H9 (cell line): ENCODE results near the gene AACS. TPM values are rescaled to one million over a fixed set of nuclear protein-coding genes. Genes with fewer than 3 reads are reported as not detected.

Source experiments
- DNase-seq: peaks from one replicate; pipeline ENCODE4 v3.0.0-alpha.2; 2017
- H2AFZ ChIP-seq: one replicate; pipeline ENCODE4 v1.6.1; 2013; ENCODE audit warnings: mild to moderate bottlenecking, low read length, control low read depth, moderate library complexity
- H2AK5ac ChIP-seq: 2 replicates; pipeline ENCODE4 v1.6.1; 2013; ENCODE audit warnings: low read length, control low read depth, mixed read lengths; ENCODE audit not compliant: insufficient read length
- H2BK120ac ChIP-seq: one replicate; pipeline ENCODE4 v1.6.1; 2013; ENCODE audit warnings: low read depth, mild to moderate bottlenecking, low read length, control low read depth, inconsistent platforms; ENCODE audit not compliant: poor library complexity, severe bottlenecking
- H2BK12ac ChIP-seq: 2 replicates; pipeline ENCODE4 v1.6.1; 2013; ENCODE audit warnings: low read length, control low read depth, mixed read lengths, low read depth; ENCODE audit not compliant: insufficient read length
- H2BK15ac ChIP-seq: 2 replicates; pipeline ENCODE4 v1.6.1; 2013; ENCODE audit warnings: low read depth, low read length, control low read depth
- H2BK20ac ChIP-seq: one replicate; pipeline ENCODE4 v1.6.1; 2013; ENCODE audit warnings: low read depth, mild to moderate bottlenecking, low read length, control low read depth, inconsistent platforms; ENCODE audit not compliant: poor library complexity, severe bottlenecking
- H2BK5ac ChIP-seq: 2 replicates; pipeline ENCODE4 v1.6.1; 2013; ENCODE audit warnings: low read length, control low read depth, mixed read lengths; ENCODE audit not compliant: insufficient read length
- H3K14ac ChIP-seq: 2 replicates; pipeline ENCODE4 v1.6.1; 2013; ENCODE audit warnings: low read length, control low read depth; ENCODE audit not compliant: insufficient read depth
- H3K18ac ChIP-seq: 2 replicates; pipeline ENCODE4 v1.6.1; 2013; ENCODE audit warnings: low read depth, mild to moderate bottlenecking, mixed read lengths, low read length, control low read depth; ENCODE audit not compliant: insufficient read length
- H3K23ac ChIP-seq: 2 replicates; pipeline ENCODE4 v1.6.1; 2013; ENCODE audit warnings: low read length, control low read depth, mixed read lengths, low read depth; ENCODE audit not compliant: insufficient read length
- H3K23me2 ChIP-seq: 2 replicates; pipeline ENCODE4 v1.6.1; 2013; ENCODE audit warnings: low read depth, mild to moderate bottlenecking, mixed read lengths, low read length, control low read depth; ENCODE audit not compliant: insufficient read length, poor library complexity, severe bottlenecking
- H3K27ac ChIP-seq: 2 replicates; pipeline ENCODE4 v1.5.1; 2013; ENCODE audit warnings: low read length, control low read depth, mixed read lengths, low read depth; ENCODE audit not compliant: insufficient read length
- H3K27me3 ChIP-seq: 2 replicates; pipeline ENCODE4 v1.6.1; 2013; ENCODE audit warnings: low read length, control low read depth, inconsistent platforms; ENCODE audit not compliant: insufficient read depth
- H3K4ac ChIP-seq: 2 replicates; pipeline ENCODE4 v1.6.1; 2013; ENCODE audit warnings: low read depth, mild to moderate bottlenecking, control low read depth, inconsistent platforms, low read length, moderate library complexity
- H3K4me1 ChIP-seq: 2 replicates; pipeline ENCODE4 v1.6.1; 2013; ENCODE audit warnings: low read length, control low read depth, inconsistent platforms; ENCODE audit not compliant: insufficient read depth
- H3K4me2 ChIP-seq: 2 replicates; pipeline ENCODE4 v1.6.1; 2013; ENCODE audit warnings: low read length, control low read depth, mixed read lengths; ENCODE audit not compliant: insufficient read length, insufficient read depth
- H3K56ac ChIP-seq: 2 replicates; pipeline ENCODE4 v1.6.1; 2013; ENCODE audit warnings: low read depth, mild to moderate bottlenecking, mixed read lengths, low read length, control low read depth; ENCODE audit not compliant: insufficient read length
- H3K79me1 ChIP-seq: 2 replicates; pipeline ENCODE4 v1.6.1; 2013; ENCODE audit warnings: low read depth, mild to moderate bottlenecking, moderate library complexity, low read length, control low read depth, inconsistent platforms; ENCODE audit not compliant: insufficient read depth, poor library complexity, severe bottlenecking
- H3K79me2 ChIP-seq: 2 replicates; pipeline ENCODE4 v1.6.1; 2013; ENCODE audit warnings: low read length, control low read depth, inconsistent platforms; ENCODE audit not compliant: insufficient read depth
- H3K9ac ChIP-seq: 2 replicates; pipeline ENCODE4 v1.6.1; 2013; ENCODE audit warnings: low read length, control low read depth, mixed read lengths; ENCODE audit not compliant: insufficient read length; ENCODE audit errors: extremely low read depth
- H3K9me3 ChIP-seq: one replicate; pipeline ENCODE4 v1.6.1; 2013; ENCODE audit warnings: low read depth, low read length, inconsistent platforms; ENCODE audit not compliant: control insufficient read depth
- H3T11ph ChIP-seq: one replicate; pipeline ENCODE4 v1.6.1; 2013; ENCODE audit warnings: mild to moderate bottlenecking, low read length, control low read depth, inconsistent platforms
- H4K20me1 ChIP-seq: one replicate; pipeline ENCODE4 v1.6.1; 2013; ENCODE audit not compliant: control insufficient read depth, insufficient read length, insufficient read depth
- H4K5ac ChIP-seq: 2 replicates; pipeline ENCODE4 v1.6.1; 2013; ENCODE audit warnings: low read depth, mild to moderate bottlenecking, mixed read lengths, low read length, control low read depth; ENCODE audit not compliant: insufficient read length
- H4K8ac ChIP-seq: replicated peaks from 2 replicates; pipeline ENCODE4 v1.6.1; 2013; ENCODE audit warnings: low read length, control low read depth, mixed read lengths, low read depth; ENCODE audit not compliant: insufficient read length
- H4K91ac ChIP-seq: 2 replicates; pipeline ENCODE4 v1.6.1; 2013; ENCODE audit warnings: low read depth, mild to moderate bottlenecking, moderate library complexity, mixed read lengths, low read length, control low read depth; ENCODE audit not compliant: insufficient read length
- H3K27ac Mint-ChIP-seq, 3 experiments: 2 replicates in 2 of 3; 3 replicates in 1 of 3; pipeline ENCODE4 v1.8.0; 2020 to 2021; ENCODE audit warnings: mixed read lengths in 3 of 3, mild to moderate bottlenecking in 1 of 3, moderate library complexity in 1 of 3
- H3K27me3 Mint-ChIP-seq: 2 replicates; pipeline ENCODE4 v1.8.0; 2021; ENCODE audit warnings: low read depth, mild to moderate bottlenecking, moderate library complexity, mixed read lengths
- H3K36me3 Mint-ChIP-seq, 3 experiments: 2 replicates in 2 of 3; 3 replicates in 1 of 3; pipeline ENCODE4 v1.8.0; 2020 to 2021; ENCODE audit warnings: low read depth in 3 of 3, mixed read lengths in 3 of 3; ENCODE audit not compliant: insufficient read depth in 1 of 3
- H3K4me1 Mint-ChIP-seq, 2 experiments: 2 replicates each; pipeline ENCODE4 v1.8.0; 2020; ENCODE audit warnings: mixed read lengths in 2 of 2
- H3K4me3 Mint-ChIP-seq, 2 experiments: 2 replicates in 1 of 2; 3 replicates in 1 of 2; pipeline ENCODE4 v1.8.0; 2020 to 2021; ENCODE audit warnings: mild to moderate bottlenecking in 2 of 2, mixed read lengths in 2 of 2, moderate library complexity in 1 of 2
- H3K9me3 Mint-ChIP-seq, 2 experiments: 2 replicates in 1 of 2; 3 replicates in 1 of 2; pipeline ENCODE4 v1.8.0; 2020; ENCODE audit warnings: mild to moderate bottlenecking in 2 of 2, mixed read lengths in 2 of 2, moderate library complexity in 1 of 2
- WGBS: extraction: QIAGEN DNeasy Blood & Tissue Kit; methylation state at CpG from one replicate; pipeline ENCODE4 v1.1.7; 2013; ENCODE audit warnings: missing lambda C conversion rate, low lambda C conversion rate, mixed read lengths; ENCODE audit not compliant: insufficient read length; ENCODE audit errors: extremely low coverage; 5-methylcytosine and 5-hydroxymethylcytosine counted together
- total RNA-seq: library from RNA; stranded (reverse); gene quantifications from 2 replicates; pipeline ENCODE4 v1.2.1, GENCODE V29; 2021
- TF ChIP-seq, protein P1 (sequence below): fragments of 200-600 bp; sonication (generic); conservative IDR thresholded peaks from 3 replicates; pipeline ENCODE4 v1.8.0; 2021; ENCODE audit warnings: antibody characterized with exemption, mild to moderate bottlenecking

The AACS gene
- total RNA-seq, 1 experiment from 2014 or later = 35.0 TPM

DNA sequence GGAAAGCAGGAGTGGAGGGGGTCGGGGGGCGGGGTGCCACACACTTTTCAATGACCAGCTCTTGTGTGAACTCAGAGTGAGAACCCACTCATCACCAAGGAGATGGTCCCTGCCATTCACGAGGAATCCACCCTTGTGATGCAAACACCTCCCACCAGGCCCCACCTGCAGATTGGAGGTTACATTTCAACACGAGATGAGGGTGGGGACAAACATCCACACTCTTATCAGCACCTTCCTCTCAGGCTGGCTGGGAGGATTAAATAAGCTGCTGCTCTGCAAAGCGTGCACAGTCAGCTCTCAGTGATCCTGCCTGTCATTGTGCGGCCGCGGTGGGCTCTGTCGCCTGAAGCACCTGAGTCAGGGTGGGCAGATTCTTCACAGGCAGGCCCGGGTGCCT, 39.7 kb downstream of the AACS start:
- H3K79me1 ChIP-seq = no peaks in the 10 kb centered on the region
- Mint-ChIP-seq H3K36me3 (peaks cover 30 to 44% (median 41%) of the 10 kb centered on the region in 3 experiments), H3K9me3 (no peaks in the 10 kb centered on the region), H3K4me1 (peaks cover 8 to 22% of the 10 kb centered on the region in 2 experiments), H3K27me3 (no peaks in the 10 kb centered on the region), H3K27ac (0 out of 7 replicates have a peak overlapping the region, but pooled peaks of 1 of the 3 experiments have one; percentile 51), H3K4me3 (no peak overlapping the region)
- H2BK20ac ChIP-seq = no peak overlapping the region
- no peak overlapping the region for H3K27ac ChIP-seq
- H3K79me2 ChIP-seq = no peaks in the 10 kb centered on the region
- H2BK15ac ChIP-seq = no peak overlapping the region
- no peaks in the 10 kb centered on the region for H3K9me3 ChIP-seq
- H3K4ac ChIP-seq = no peak overlapping the region
- H2AFZ ChIP-seq = no peak overlapping the region
- no peak overlapping the region for H3K23ac ChIP-seq
- no peaks in the 10 kb centered on the region for H3K23me2 ChIP-seq
- DNase-seq = no peak
- no peak overlapping the region for H3K18ac ChIP-seq
- no peak overlapping the region for H2BK5ac ChIP-seq
- H4K5ac ChIP-seq = no peak overlapping the region
- no peak overlapping the region for H3K14ac ChIP-seq
- H3K4me1 ChIP-seq = no peaks in the 10 kb centered on the region
- no peak overlapping the region for H3K56ac ChIP-seq
- H4K8ac ChIP-seq = no peak overlapping the region
- H3K9ac ChIP-seq = no peak overlapping the region
- no peaks in the 10 kb centered on the region for H4K20me1 ChIP-seq
- no peak overlapping the region for H3T11ph ChIP-seq
- no peak overlapping the region for H2AK5ac ChIP-seq
- no peak overlapping the region for H3K4me2 ChIP-seq
- no peak overlapping the region for H2BK120ac ChIP-seq
- WGBS = no CpG with 5 or more reads among the region's 10 CpGs
- H4K91ac ChIP-seq = no peak overlapping the region
- H3K27me3 ChIP-seq = no peaks in the 10 kb centered on the region
- no peak overlapping the region for H2BK12ac ChIP-seq
- TF ChIP-seq, protein P1, sequence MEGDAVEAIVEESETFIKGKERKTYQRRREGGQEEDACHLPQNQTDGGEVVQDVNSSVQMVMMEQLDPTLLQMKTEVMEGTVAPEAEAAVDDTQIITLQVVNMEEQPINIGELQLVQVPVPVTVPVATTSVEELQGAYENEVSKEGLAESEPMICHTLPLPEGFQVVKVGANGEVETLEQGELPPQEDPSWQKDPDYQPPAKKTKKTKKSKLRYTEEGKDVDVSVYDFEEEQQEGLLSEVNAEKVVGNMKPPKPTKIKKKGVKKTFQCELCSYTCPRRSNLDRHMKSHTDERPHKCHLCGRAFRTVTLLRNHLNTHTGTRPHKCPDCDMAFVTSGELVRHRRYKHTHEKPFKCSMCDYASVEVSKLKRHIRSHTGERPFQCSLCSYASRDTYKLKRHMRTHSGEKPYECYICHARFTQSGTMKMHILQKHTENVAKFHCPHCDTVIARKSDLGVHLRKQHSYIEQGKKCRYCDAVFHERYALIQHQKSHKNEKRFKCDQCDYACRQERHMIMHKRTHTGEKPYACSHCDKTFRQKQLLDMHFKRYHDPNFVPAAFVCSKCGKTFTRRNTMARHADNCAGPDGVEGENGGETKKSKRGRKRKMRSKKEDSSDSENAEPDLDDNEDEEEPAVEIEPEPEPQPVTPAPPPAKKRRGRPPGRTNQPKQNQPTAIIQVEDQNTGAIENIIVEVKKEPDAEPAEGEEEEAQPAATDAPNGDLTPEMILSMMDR = no peak
